ENCODE measurements around the gene CDKL2.

CDKL2 gene

GRCh38 chr4:75612306-75612705, 18.0 kb downstream of the CDKL2 start:
- no peak overlapping the region for H3K9ac ChIP-seq (ENCODE audit: low read depth, low read length)
- H3K27ac ChIP-seq (ENCODE audit: low read length), result no peak overlapping the region
- H3K4me2 ChIP-seq (ENCODE audit: insufficient read depth, low read length), result no peak overlapping the region
- H3K27me3 ChIP-seq (ENCODE audit: insufficient read depth, low read length, poor library complexity), result no peaks in the 10 kb centered on the region
- no peak overlapping the region for H3K4me3 ChIP-seq (ENCODE audit: low read depth in 1 of 2, low read length in 2 of 2)
- H3K9me3 ChIP-seq (ENCODE audit: insufficient read depth, low read length, severe bottlenecking), result no peaks in the 10 kb centered on the region
- H3K79me2 ChIP-seq (ENCODE audit: insufficient read depth, low read length), result no peaks in the 10 kb centered on the region
- no peaks in the 10 kb centered on the region for H3K4me1 ChIP-seq (ENCODE audit: insufficient read depth, low read length)
- H2AFZ ChIP-seq (ENCODE audit: low read depth, low read length), result no peak overlapping the region
- TF ChIP-seq EZH2 (IDR thresholded peaks at IDR 0.05; ENCODE audit: borderline replicate concordance, low read depth, low read length, severe bottlenecking), result no peak
- no peak for TF ChIP-seq CTCF (IDR thresholded peaks at IDR 0.05; ENCODE audit: borderline replicate concordance, extremely low read depth, low read length, poor library complexity, severe bottlenecking)
- ATAC-seq (ENCODE audit: insufficient read depth, low read depth) (no peak), DNase-seq (no peak)
- no peaks in the 10 kb centered on the region for H3K36me3 ChIP-seq (ENCODE audit: insufficient read depth, low read length)
- no peaks in the 10 kb centered on the region for H4K20me1 ChIP-seq (ENCODE audit: insufficient read depth, low read length)

GRCh38 chr4:75605928-75606327, 24.4 kb downstream of the CDKL2 start:
- no peaks in the 10 kb centered on the region for H3K27me3 ChIP-seq (ENCODE audit: insufficient read depth, low read length, poor library complexity)
- no peak overlapping the region for H2AFZ ChIP-seq (ENCODE audit: low read depth, low read length)
- no peaks in the 10 kb centered on the region for H3K36me3 ChIP-seq (ENCODE audit: insufficient read depth, low read length)
- H3K4me2 ChIP-seq (ENCODE audit: insufficient read depth, low read length), result no peak overlapping the region
- H3K79me2 ChIP-seq (ENCODE audit: insufficient read depth, low read length), result no peaks in the 10 kb centered on the region
- H3K9me3 ChIP-seq (ENCODE audit: insufficient read depth, low read length, severe bottlenecking), result no peaks in the 10 kb centered on the region
- no peak overlapping the region for H3K4me3 ChIP-seq (ENCODE audit: low read depth in 1 of 2, low read length in 2 of 2)
- ATAC-seq (ENCODE audit: insufficient read depth, low read depth) (no peak), DNase-seq (no peak)
- no peaks in the 10 kb centered on the region for H4K20me1 ChIP-seq (ENCODE audit: insufficient read depth, low read length)
- H3K27ac ChIP-seq (ENCODE audit: low read length), result no peak overlapping the region
- H3K9ac ChIP-seq (ENCODE audit: low read depth, low read length), result no peak overlapping the region
- H3K4me1 ChIP-seq (ENCODE audit: insufficient read depth, low read length), result no peaks in the 10 kb centered on the region
- TF ChIP-seq CTCF (IDR thresholded peaks at IDR 0.05; ENCODE audit: borderline replicate concordance, extremely low read depth, low read length, poor library complexity, severe bottlenecking) (no peak), EZH2 (IDR thresholded peaks at IDR 0.05; ENCODE audit: borderline replicate concordance, low read depth, low read length, severe bottlenecking) (no peak)

GRCh38 chr4:75599647-75600046, 30.7 kb downstream of the CDKL2 start:
- Histone ChIP-seq H3K79me2 (ENCODE audit: insufficient read depth, low read length) (no peaks in the 10 kb centered on the region), H3K36me3 (ENCODE audit: insufficient read depth, low read length) (no peaks in the 10 kb centered on the region), H3K9me3 (ENCODE audit: insufficient read depth, low read length, severe bottlenecking) (no peaks in the 10 kb centered on the region), H2AFZ (ENCODE audit: low read depth, low read length) (no peak overlapping the region), H3K27me3 (ENCODE audit: insufficient read depth, low read length, poor library complexity) (no peaks in the 10 kb centered on the region), H3K9ac (ENCODE audit: low read depth, low read length) (no peak overlapping the region), H4K20me1 (ENCODE audit: insufficient read depth, low read length) (no peaks in the 10 kb centered on the region), H3K4me2 (ENCODE audit: insufficient read depth, low read length) (no peak overlapping the region), H3K4me3 (ENCODE audit: low read depth in 1 of 2, low read length in 2 of 2) (no peak overlapping the region), H3K4me1 (ENCODE audit: insufficient read depth, low read length) (no peaks in the 10 kb centered on the region), H3K27ac (ENCODE audit: low read length) (no peak overlapping the region)
- no peak for ATAC-seq (ENCODE audit: insufficient read depth, low read depth)
- no peak for DNase-seq
- TF ChIP-seq EZH2 (IDR thresholded peaks at IDR 0.05; ENCODE audit: borderline replicate concordance, low read depth, low read length, severe bottlenecking) (no peak), CTCF (IDR thresholded peaks at IDR 0.05; ENCODE audit: borderline replicate concordance, extremely low read depth, low read length, poor library complexity, severe bottlenecking) (no peak)

GRCh38 chr4:75598390-75598789, 31.9 kb downstream of the CDKL2 start:
- no peaks in the 10 kb centered on the region for H3K27me3 ChIP-seq (ENCODE audit: insufficient read depth, low read length, poor library complexity)
- no peak overlapping the region for H3K27ac ChIP-seq (ENCODE audit: low read length)
- H2AFZ ChIP-seq (ENCODE audit: low read depth, low read length), result no peak overlapping the region
- no peaks in the 10 kb centered on the region for H4K20me1 ChIP-seq (ENCODE audit: insufficient read depth, low read length)
- no peak overlapping the region for H3K9ac ChIP-seq (ENCODE audit: low read depth, low read length)
- no peak overlapping the region for H3K4me2 ChIP-seq (ENCODE audit: insufficient read depth, low read length)
- no peaks in the 10 kb centered on the region for H3K4me1 ChIP-seq (ENCODE audit: insufficient read depth, low read length)
- H3K9me3 ChIP-seq (ENCODE audit: insufficient read depth, low read length, severe bottlenecking), result no peaks in the 10 kb centered on the region
- no peaks in the 10 kb centered on the region for H3K36me3 ChIP-seq (ENCODE audit: insufficient read depth, low read length)
- ATAC-seq (ENCODE audit: insufficient read depth, low read depth) (no peak), DNase-seq (no peak)
- H3K4me3 ChIP-seq (ENCODE audit: low read depth in 1 of 2, low read length in 2 of 2), result no peak overlapping the region
- no peak for TF ChIP-seq CTCF (IDR thresholded peaks at IDR 0.05; ENCODE audit: borderline replicate concordance, extremely low read depth, low read length, poor library complexity, severe bottlenecking)
- TF ChIP-seq EZH2 (IDR thresholded peaks at IDR 0.05; ENCODE audit: borderline replicate concordance, low read depth, low read length, severe bottlenecking), result no peak
- no peaks in the 10 kb centered on the region for H3K79me2 ChIP-seq (ENCODE audit: insufficient read depth, low read length)
